OCI-LY1 (cell line): ENCODE measurements around the gene CHRNB1.
"Not testable (repeated sequence)": the region's sequence is repeated elsewhere in the genome, so short reads cannot be mapped to it uniquely, and the experiment has no call there.

Experiments used
- CTCF ChIP-seq: fragments of 200-600 bp; sonication (generic), shearing (Covaris generic); IDR thresholded peaks from 2 replicates; pipeline ENCODE4 v1.5.1; 2017; ENCODE audit warnings: mild to moderate bottlenecking, antibody characterized with exemption, low read length, moderate library complexity, mixed read lengths
- EZH2 ChIP-seq: fragments of 200-600 bp; sonication (generic), shearing (Covaris generic); IDR thresholded peaks from 2 replicates; pipeline ENCODE4 v1.8.0; 2017; ENCODE audit warnings: borderline replicate concordance, mixed run types, mild to moderate bottlenecking, antibody characterized with exemption, low read length, moderate library complexity, mixed read lengths

GRCh38 chr17:7481842-7482741 lies 37.2 kb downstream of the CHRNB1 start:
- not testable (repeated sequence) for TF ChIP-seq CTCF, EZH2
